HEK293 (cell line): Measurements from ENCODE around the gene LMNTD2.

Experiments used
- CTCF ChIA-PET: fragments of 350-600 bp; formaldehyde crosslinking; extraction: SDS; loops from one replicate; lab custom pipeline; 2021; ENCODE audit warnings: antibody characterized with exemption; lab: Yijun Ruan, JAX
- POLR2A ChIA-PET: fragments of 300-600 bp; formaldehyde crosslinking; extraction: SDS; loops from one replicate; lab custom pipeline; 2020; ENCODE audit warnings: antibody characterized with exemption, inconsistent platforms; lab: Yijun Ruan, JAX
- H3K27ac ChIP-seq: fragments of 200-500 bp; sonication (Bioruptor generic); 2 replicates; pipeline ENCODE4 v1.5.1; 2014; ENCODE audit warnings: low read depth, low read length, control low read depth, inconsistent platforms; ENCODE audit errors: extremely low read depth
- H3K36me3 ChIP-seq, 2 experiments: fragments of 200-500 bp in 1 of 2; sonication (Bioruptor generic) in 1 of 2; 1 replicate in 1 of 2; 2 replicates in 1 of 2; pipeline ENCODE4 v1.5.1; 2014 to 2017; ENCODE audit warnings: inconsistent platforms in 2 of 2, low read length in 2 of 2; ENCODE audit not compliant: control insufficient read depth in 2 of 2, insufficient read depth in 1 of 2
- H3K4me1 ChIP-seq: fragments of 200-500 bp; sonication (Bioruptor generic); 2 replicates; pipeline ENCODE4 v1.5.1; 2014; ENCODE audit warnings: mild to moderate bottlenecking, low read length, inconsistent platforms; ENCODE audit not compliant: control insufficient read depth, insufficient read depth
- H3K4me3 ChIP-seq: 2 replicates; pipeline ENCODE4 v1.5.1; 2011; ENCODE audit warnings: low read depth, mild to moderate bottlenecking, control low read depth, low read length, moderate library complexity
- H3K9me3 ChIP-seq: fragments of 200-500 bp; sonication (Bioruptor generic); 2 replicates; pipeline ENCODE4 v1.5.1; 2014; ENCODE audit warnings: low read depth, low read length, inconsistent platforms; ENCODE audit not compliant: control insufficient read depth, insufficient read depth
- EGR2 ChIP-seq: fragments of 450-650 bp; formaldehyde crosslinking; IDR thresholded peaks from 2 replicates; pipeline ENCODE4 v1.5.1; 2016; ENCODE audit warnings: low read depth, missing biosample characterization, missing genetic modification characterization
- GLIS1 ChIP-seq: fragments of 450-650 bp; formaldehyde crosslinking; IDR thresholded peaks from 2 replicates; pipeline ENCODE4 v1.5.1; 2016; ENCODE audit warnings: missing biosample characterization, missing genetic modification characterization
- GLIS2 ChIP-seq: fragments of 450-650 bp; formaldehyde crosslinking; IDR thresholded peaks from 2 replicates; pipeline ENCODE4 v1.5.1; 2016; ENCODE audit warnings: missing biosample characterization, missing genetic modification characterization
- HOXD13 ChIP-seq: sonication (generic); formaldehyde crosslinking; IDR thresholded peaks from 2 replicates; pipeline ENCODE4 v1.8.0; 2022; ENCODE audit warnings: missing genetic modification reagents, borderline replicate concordance
- OSR2 ChIP-seq: fragments of 450-650 bp; formaldehyde crosslinking; IDR thresholded peaks from 2 replicates; pipeline ENCODE4 v1.5.1; 2016; ENCODE audit warnings: missing biosample characterization, missing genetic modification characterization
- SP2 ChIP-seq: fragments of 450-650 bp; formaldehyde crosslinking; IDR thresholded peaks from 2 replicates; pipeline ENCODE4 v1.5.1; 2016; ENCODE audit warnings: missing biosample characterization, missing genetic modification characterization
- SP3 ChIP-seq: fragments of 450-650 bp; formaldehyde crosslinking; IDR thresholded peaks from 2 replicates; pipeline ENCODE4 v1.5.1; 2016; ENCODE audit warnings: missing biosample characterization, missing genetic modification characterization
- ZBTB8A ChIP-seq: fragments of 450-650 bp; formaldehyde crosslinking; IDR thresholded peaks from 2 replicates; pipeline ENCODE4 v1.5.1; 2016; ENCODE audit warnings: missing biosample characterization, missing genetic modification characterization
- ZFHX2 ChIP-seq: fragments of 450-650 bp; formaldehyde crosslinking; conservative IDR thresholded peaks from 2 replicates; pipeline ENCODE4 v1.5.1; 2016; ENCODE audit warnings: missing biosample characterization, missing genetic modification characterization
- ZFP69B ChIP-seq: fragments of 450-650 bp; formaldehyde crosslinking; IDR thresholded peaks from 2 replicates; pipeline ENCODE4 v1.5.1; 2016; ENCODE audit warnings: missing biosample characterization, missing genetic modification characterization
- ZIC2 ChIP-seq: fragments of 450-650 bp; formaldehyde crosslinking; IDR thresholded peaks from 2 replicates; pipeline ENCODE4 v1.5.1; 2016; ENCODE audit warnings: missing biosample characterization, missing genetic modification characterization
- ZNF19 ChIP-seq: fragments of 450-650 bp; formaldehyde crosslinking; IDR thresholded peaks from 2 replicates; pipeline ENCODE4; 2016; ENCODE audit warnings: missing biosample characterization, missing genetic modification characterization, low read depth
- ZNF266 ChIP-seq: fragments of 450-650 bp; formaldehyde crosslinking; IDR thresholded peaks from 2 replicates; pipeline ENCODE4 v1.5.1; 2016; ENCODE audit warnings: missing biosample characterization, missing genetic modification characterization, low read depth
- ZNF292 ChIP-seq: fragments of 450-650 bp; formaldehyde crosslinking; IDR thresholded peaks from 2 replicates; pipeline ENCODE4 v1.5.1; 2016; ENCODE audit warnings: low read depth, missing biosample characterization, missing genetic modification characterization, borderline replicate concordance
- ZNF302 ChIP-seq: fragments of 450-650 bp; formaldehyde crosslinking; IDR thresholded peaks from 2 replicates; pipeline ENCODE4 v1.5.1; 2016; ENCODE audit warnings: missing biosample characterization, missing genetic modification characterization, low read depth
- ZNF366 ChIP-seq: fragments of 450-650 bp; formaldehyde crosslinking; conservative IDR thresholded peaks from 2 replicates; pipeline ENCODE4 v1.5.1; 2016; ENCODE audit warnings: missing biosample characterization, missing genetic modification characterization
- ZNF426 ChIP-seq: fragments of 450-650 bp; formaldehyde crosslinking; IDR thresholded peaks from 2 replicates; pipeline ENCODE4 v1.5.1; 2017; ENCODE audit warnings: missing biosample characterization, missing genetic modification characterization, mild to moderate bottlenecking, inconsistent platforms, moderate library complexity
- ZNF433 ChIP-seq: fragments of 450-650 bp; formaldehyde crosslinking; IDR thresholded peaks from 2 replicates; pipeline ENCODE4 v1.5.1; 2016; ENCODE audit warnings: missing biosample characterization, missing genetic modification characterization, low read depth
- ZNF654 ChIP-seq: fragments of 450-650 bp; formaldehyde crosslinking; IDR thresholded peaks from 2 replicates; pipeline ENCODE4 v1.5.1; 2016; ENCODE audit warnings: low read depth, missing biosample characterization, missing genetic modification characterization
- ZNF692 ChIP-seq: fragments of 450-650 bp; formaldehyde crosslinking; IDR thresholded peaks from 2 replicates; pipeline ENCODE4 v1.5.1; 2016; ENCODE audit warnings: missing biosample characterization, missing genetic modification characterization
- ZNF837 ChIP-seq: fragments of 450-650 bp; formaldehyde crosslinking; IDR thresholded peaks from 2 replicates; pipeline ENCODE4 v1.5.1; 2016; ENCODE audit warnings: missing biosample characterization, missing genetic modification characterization
- TF ChIP-seq, protein P1 (sequence below): fragments of 450-650 bp; formaldehyde crosslinking; optimal IDR thresholded peaks from 2 replicates; pipeline ENCODE3; 2016; ENCODE audit warnings: missing biosample characterization, mild to moderate bottlenecking, missing genetic modification characterization
- TF ChIP-seq, protein P2 (sequence below): fragments of 450-650 bp; formaldehyde crosslinking; IDR thresholded peaks from 2 replicates; pipeline ENCODE4 v1.5.1; 2016; ENCODE audit warnings: missing biosample characterization, missing genetic modification characterization

Gene LMNTD2

DNA sequence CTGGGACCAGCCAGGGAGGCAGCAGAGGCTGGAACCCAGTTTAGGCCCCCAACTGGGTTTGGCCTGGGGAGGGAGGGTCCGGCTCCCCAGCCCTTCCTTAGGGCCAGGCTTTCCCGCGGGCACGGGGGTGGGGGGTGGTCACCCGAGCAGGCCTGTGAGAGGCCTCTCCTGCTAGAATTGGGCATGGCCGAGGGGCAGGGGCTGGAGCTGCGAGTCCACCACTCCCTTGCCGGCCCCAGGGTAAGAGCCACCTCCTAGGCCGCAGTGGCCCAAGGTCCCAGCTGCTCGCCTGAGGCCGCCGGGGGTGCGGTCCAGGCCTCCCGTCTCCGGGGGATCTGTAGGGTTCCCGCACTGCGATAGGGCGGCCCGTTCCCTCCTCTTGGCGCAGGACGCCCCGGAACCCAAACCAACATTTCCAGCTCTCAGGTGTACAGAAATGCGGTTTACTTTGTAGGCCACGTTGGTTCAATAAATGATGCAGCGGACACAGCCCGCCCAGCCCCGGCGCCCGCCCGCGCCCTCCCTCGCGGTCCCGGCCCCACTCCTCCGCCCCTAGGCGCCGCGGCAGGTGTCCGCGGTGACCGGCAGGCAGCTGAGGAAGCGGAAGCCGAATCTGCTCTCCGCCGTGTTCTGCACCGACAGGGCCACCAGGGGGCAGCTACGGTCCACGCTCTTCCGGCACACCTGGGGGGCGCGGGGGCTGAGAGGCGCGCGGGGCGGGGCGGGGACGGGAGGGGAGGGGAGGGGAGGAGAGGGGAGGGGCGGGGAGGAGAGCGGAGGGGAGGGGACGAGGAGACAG is 5.9 kb downstream of the LMNTD2 start:
- H3K9me3 ChIP-seq = no peaks in the 10 kb centered on the region
- TF ChIP-seq, protein P1, sequence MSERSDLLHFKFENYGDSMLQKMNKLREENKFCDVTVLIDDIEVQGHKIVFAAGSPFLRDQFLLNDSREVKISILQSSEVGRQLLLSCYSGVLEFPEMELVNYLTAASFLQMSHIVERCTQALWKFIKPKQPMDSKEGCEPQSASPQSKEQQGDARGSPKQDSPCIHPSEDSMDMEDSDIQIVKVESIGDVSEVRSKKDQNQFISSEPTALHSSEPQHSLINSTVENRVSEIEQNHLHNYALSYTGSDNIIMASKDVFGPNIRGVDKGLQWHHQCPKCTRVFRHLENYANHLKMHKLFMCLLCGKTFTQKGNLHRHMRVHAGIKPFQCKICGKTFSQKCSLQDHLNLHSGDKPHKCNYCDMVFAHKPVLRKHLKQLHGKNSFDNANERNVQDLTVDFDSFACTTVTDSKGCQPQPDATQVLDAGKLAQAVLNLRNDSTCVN (tag by site-specific recombination) = peak; percentile 42
- TF ChIP-seq ZBTB8A (tag by site-specific recombination) (peak; percentile 80), EGR2 (peak; percentile 27; the same call in 1 of the 2 replicates), SP2 (tag by site-specific recombination) (0 out of 2 replicates have a peak, but pooled peaks have one; percentile 10), ZNF654 (tag by site-specific recombination) (peak; percentile 27), OSR2 (tag by site-specific recombination) (0 out of 2 replicates have a peak, but pooled peaks have one; percentile 23), GLIS2 (tag by site-specific recombination) (peak; percentile 24; the same call in 1 of the 2 replicates), ZIC2 (tag by site-specific recombination) (peak; percentile 31; the same call in 1 of the 2 replicates), GLIS1 (0 out of 2 replicates have a peak, but pooled peaks have one; percentile 14), ZFHX2 (tag by site-specific recombination) (peak; percentile 63), ZNF292 (tag by site-specific recombination) (no peak), ZNF837 (tag by site-specific recombination) (no peak)
- TF ChIP-seq, protein P2, sequence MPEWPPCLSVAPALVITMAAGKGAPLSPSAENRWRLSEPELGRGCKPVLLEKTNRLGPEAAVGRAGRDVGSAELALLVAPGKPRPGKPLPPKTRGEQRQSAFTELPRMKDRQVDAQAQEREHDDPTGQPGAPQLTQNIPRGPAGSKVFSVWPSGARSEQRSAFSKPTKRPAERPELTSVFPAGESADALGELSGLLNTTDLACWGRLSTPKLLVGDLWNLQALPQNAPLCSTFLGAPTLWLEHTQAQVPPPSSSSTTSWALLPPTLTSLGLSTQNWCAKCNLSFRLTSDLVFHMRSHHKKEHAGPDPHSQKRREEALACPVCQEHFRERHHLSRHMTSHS (tag by site-specific recombination) = no peak
- TF ChIP-seq, all 188 proteins: peak for 10
- POLR2A ChIA-PET = interaction anchor here (0.6 to 1.4 kb wide), 11 partner anchors 9 to 172 kb away, joined by 3 to 10 read pairs (median 3); partner anchors contain the start of genes HRAS, IRF7 and PHRF1
- H3K4me1 ChIP-seq = no peaks in the 10 kb centered on the region
- CTCF ChIA-PET = interaction anchor here (0.5 to 2.8 kb wide), 18 partner anchors 10 to 357 kb away, joined by 3 to 17 read pairs (median 3); no protein-coding TSS in a partner anchor
- H3K27ac ChIP-seq = no peak overlapping the region
- no peaks in the 10 kb centered on the region for H3K36me3 ChIP-seq
- peak overlapping the region; percentile 44; the same call in 1 of the 2 replicates for H3K4me3 ChIP-seq

DNA sequence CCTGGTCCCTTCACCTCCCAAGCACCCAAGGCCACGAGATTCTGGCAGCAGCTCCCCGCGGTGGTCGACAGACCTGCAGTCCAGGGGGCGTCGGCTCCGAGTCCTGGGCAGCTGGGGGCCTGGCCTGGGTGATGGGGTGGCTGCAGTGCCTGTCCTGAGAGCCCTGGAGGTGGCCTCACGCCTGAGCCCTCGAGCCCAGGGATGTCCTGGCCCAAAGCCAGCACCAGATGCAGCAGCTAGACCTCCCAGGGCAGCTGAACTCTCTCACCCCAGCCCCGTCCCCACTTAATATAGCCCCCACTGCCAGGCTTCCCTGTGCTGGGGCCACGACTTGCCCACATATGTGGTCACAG is 6.6 kb downstream of the LMNTD2 start:
- H3K27ac ChIP-seq = no peak overlapping the region
- no peaks in the 10 kb centered on the region for H3K9me3 ChIP-seq
- no peaks in the 10 kb centered on the region for H3K4me1 ChIP-seq
- TF ChIP-seq ZNF302 (tag by site-specific recombination) (no peak), SP3 (no peak), ZIC2 (tag by site-specific recombination) (0 out of 2 replicates have a peak, but pooled peaks have one; percentile 18), GLIS1 (peak; percentile 81), ZNF366 (tag by site-specific recombination) (no peak), ZNF19 (tag by site-specific recombination) (no peak), ZNF426 (no peak), ZNF433 (no peak), ZNF266 (tag by site-specific recombination) (no peak), ZNF692 (tag by site-specific recombination) (no peak), ZFP69B (no peak), HOXD13 (no peak)
- TF ChIP-seq, all 188 proteins: peak for 2
- Histone ChIP-seq H3K4me3 (no peak overlapping the region), H3K36me3 (no peaks in the 10 kb centered on the region)
- POLR2A ChIA-PET = interaction anchor here (0.6 to 1.3 kb wide), 5 partner anchors 10 to 59 kb away, joined by 3 to 10 read pairs (median 3); partner anchors contain the start of gene HRAS
- CTCF ChIA-PET = interaction anchor here (0.5 to 2.8 kb wide), 12 partner anchors 9 to 312 kb away, joined by 3 to 17 read pairs (median 4); no protein-coding TSS in a partner anchor
